Measurements from ENCODE around the gene B3GALT5.

GRCh38 chr21:39593522-39593921 is 19.2 kb upstream of the B3GALT5 start:
- TF ChIP-seq POLR2AphosphoS5 (IDR thresholded peaks at IDR 0.05) (no peak), EP300 (IDR thresholded peaks at IDR 0.05) (no peak)

Data from esophagus muscularis mucosa (tissue), 3 donors.